GM12864 (cell line): ENCODE measurements around the gene THADA.

ENCODE experiments used
- DNase-seq: peaks from one replicate; pipeline ENCODE4 v3.0.0-alpha.2; 2011; ENCODE audit warnings: low read depth
- H3K4me3 ChIP-seq: 2 replicates; pipeline ENCODE4 v1.5.1; 2011; ENCODE audit warnings: mild to moderate bottlenecking, low read depth, low read length, control low read depth
- CTCF ChIP-seq: IDR thresholded peaks from 2 replicates; pipeline ENCODE4 v1.5.1; 2011; ENCODE audit warnings: low read depth, mild to moderate bottlenecking, moderate library complexity, low read length, control low read depth, inconsistent platforms; ENCODE audit errors: missing control alignments

THADA gene

DNA sequence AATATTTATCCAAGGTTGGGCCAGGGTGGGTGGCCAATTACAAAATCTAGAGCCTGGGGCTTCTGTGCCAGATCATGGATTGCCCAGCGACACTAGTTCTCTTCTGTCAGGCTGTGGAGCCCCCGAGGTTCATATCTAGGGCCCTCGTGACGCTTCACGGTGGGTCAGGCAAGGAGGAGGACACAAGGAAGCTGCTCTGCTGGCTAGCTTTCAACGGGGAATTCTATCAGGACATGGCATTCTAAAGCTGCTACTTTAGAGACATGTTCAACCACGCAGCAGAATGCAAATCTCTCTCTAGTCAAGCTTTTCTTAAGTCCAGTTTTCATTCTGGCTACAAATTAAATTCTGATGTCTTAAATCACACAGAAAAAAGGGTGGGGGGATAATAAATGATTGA, 180.2 kb downstream of the THADA start:
- no peak for DNase-seq
- H3K4me3 ChIP-seq: no peak overlapping the region
- TF ChIP-seq CTCF: no peak

- no peak for DNase-seq
- no peak overlapping the region for H3K4me3 ChIP-seq
These were observed 181.2 kb downstream of the THADA start for GRCh38 chr2:43414586-43415135.

GRCh38 chr2:43414033-43414432, 181.8 kb downstream of the THADA start:
- no peak for DNase-seq
- no peak for TF ChIP-seq CTCF
- H3K4me3 ChIP-seq: no peak overlapping the region

More at GRCh38 chr2:43414586-43415135, 181.2 kb downstream of the THADA start:
- no peak for TF ChIP-seq CTCF

GRCh38 chr2:43412114-43412753, 183.6 kb downstream of the THADA start:
- no peak for DNase-seq
- H3K4me3 ChIP-seq: no peak overlapping the region
- no peak for TF ChIP-seq CTCF

GRCh38 chr2:43410055-43410604, 185.7 kb downstream of the THADA start:
- TF ChIP-seq CTCF: no peak
- DNase-seq: no peak
- H3K4me3 ChIP-seq: no peak overlapping the region

DNA sequence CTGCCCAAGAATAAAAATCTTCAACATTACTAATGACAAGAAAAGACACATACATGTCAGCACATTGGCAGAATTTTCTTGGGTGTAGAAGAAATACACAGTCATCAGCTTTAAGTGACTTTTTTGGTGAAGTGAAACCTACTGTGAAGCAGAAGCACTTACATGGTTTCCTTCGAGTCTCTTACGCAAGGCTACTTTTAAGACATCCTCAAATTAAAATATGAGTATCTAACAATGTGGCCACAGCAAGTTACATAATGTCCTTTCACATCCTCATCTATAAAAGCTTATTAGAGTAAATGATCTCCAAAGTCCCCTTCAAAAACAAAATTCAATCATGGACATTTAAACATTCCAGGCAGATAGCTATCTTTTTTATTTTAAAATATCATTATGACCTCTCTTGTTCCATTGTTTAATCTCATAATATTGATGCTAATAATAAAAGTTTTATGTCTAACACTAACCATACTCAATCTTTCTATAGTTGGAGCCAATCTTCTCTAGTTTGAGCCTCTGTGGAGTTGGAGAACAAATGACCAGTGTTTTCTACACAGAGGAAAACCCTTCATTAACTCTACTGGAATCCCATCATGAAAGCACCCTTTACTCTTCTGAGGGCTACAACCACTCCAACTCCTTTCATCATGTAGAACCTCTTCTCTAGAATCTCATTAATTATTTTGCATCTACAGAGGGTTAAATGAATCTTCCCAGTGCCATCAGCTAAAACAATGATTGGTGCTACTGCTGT, 187.3 kb downstream of the THADA start:
- no peak for TF ChIP-seq CTCF
- DNase-seq: peak; percentile 80
- H3K4me3 ChIP-seq: no peak overlapping the region
